Stimulated activated naive CD4-positive, alpha-beta T cell (primary cell): Measurements from ENCODE around the gene SPAG16.
"Not testable (repeated sequence)": the region's sequence is repeated elsewhere in the genome, so short reads cannot be mapped to it uniquely, and the experiment has no call there.

Experiments
- DNase-seq, 6 experiments: peaks; one replicate each; lab custom pipeline; 2025; lab: John Stamatoyannopoulos, UW

Gene SPAG16

DNA sequence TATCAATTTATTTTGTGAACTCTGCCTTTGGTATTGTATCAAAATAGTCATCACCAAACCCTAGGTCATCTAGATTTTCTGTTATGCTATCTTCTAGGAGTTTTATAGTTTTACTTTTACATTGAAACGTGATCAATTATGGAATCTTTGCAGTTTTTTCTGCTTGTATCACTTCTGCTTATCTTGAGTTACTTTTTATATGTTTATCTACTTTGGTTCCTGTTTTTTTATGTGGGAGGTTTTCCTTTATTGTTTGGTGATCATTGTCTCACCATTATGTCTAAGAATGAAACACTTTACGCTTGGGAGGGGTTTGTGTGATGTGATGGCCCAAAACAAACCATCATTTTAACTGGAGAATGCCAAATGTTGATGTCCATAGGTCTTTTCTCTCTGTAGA, 261.2 kb downstream of the SPAG16 start:
- no peak for DNase-seq

- DNase-seq: no peak
Measured at GRCh38 chr2:213545964-213546475, 261.8 kb downstream of the SPAG16 start.

- DNase-seq: no peak
Measured at GRCh38 chr2:213551526-213551925, 267.3 kb downstream of the SPAG16 start.

GRCh38 chr2:213559053-213559452, 274.8 kb downstream of the SPAG16 start:
- no peak for DNase-seq

DNA sequence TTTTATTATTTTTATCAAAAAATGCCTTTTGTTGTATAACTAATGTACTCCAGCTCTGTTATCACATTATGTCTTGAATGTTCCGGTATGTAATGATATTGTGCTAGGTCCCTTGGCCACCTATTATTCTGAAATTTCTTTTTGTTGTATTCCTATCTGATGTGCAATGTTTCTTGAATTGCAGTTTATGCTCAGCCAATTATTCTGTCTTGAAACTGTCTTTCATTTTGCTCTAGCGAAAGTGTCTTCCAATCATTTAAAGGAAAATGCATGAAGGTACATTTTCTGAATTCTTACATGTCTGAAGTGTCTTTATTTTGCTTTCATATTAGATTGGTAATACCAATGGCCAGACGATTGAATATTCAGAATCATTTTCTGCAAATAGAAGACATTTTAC, 277.5 kb downstream of the SPAG16 start:
- DNase-seq: no peak

- no peak for DNase-seq
Measured at GRCh38 chr2:213562539-213563180, 278.4 kb downstream of the SPAG16 start.

DNA sequence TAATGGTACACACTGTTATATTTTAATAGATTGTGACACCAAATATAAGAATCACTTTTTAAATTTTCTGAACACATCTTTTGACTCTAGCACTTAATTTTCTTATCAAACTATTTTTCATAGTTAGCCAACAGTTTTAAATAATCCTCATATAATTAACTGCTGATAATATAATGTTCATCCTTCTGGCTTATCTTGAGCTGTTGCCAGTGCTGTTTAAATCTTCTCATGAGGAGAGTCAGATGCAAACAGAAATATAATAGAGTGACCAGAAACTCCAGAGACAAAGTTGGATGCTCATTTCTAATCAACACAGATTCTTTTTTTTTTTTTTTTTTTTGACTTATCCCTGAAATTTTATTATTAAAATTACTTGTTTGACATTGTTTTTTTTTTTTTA, 282.6 kb downstream of the SPAG16 start:
- no peak for DNase-seq

GRCh38 chr2:213609570-213610170, 325.4 kb downstream of the SPAG16 start:
- no peak for DNase-seq

- DNase-seq: no peak
Measured at GRCh38 chr2:213627054-213627710, 342.9 kb downstream of the SPAG16 start.

- no peak for DNase-seq
Measured at GRCh38 chr2:213627835-213628460, 343.7 kb downstream of the SPAG16 start.

- DNase-seq: no peak
Measured at GRCh38 chr2:213640738-213641425, 356.6 kb downstream of the SPAG16 start.

GRCh38 chr2:213644926-213645325, 360.7 kb downstream of the SPAG16 start:
- no peak for DNase-seq

GRCh38 chr2:213649176-213649575, 364.9 kb downstream of the SPAG16 start:
- DNase-seq: no peak

GRCh38 chr2:213664817-213665216, 380.6 kb downstream of the SPAG16 start:
- DNase-seq: no peak

- DNase-seq: no peak
Measured at GRCh38 chr2:213669657-213670056, 385.4 kb downstream of the SPAG16 start.

DNA sequence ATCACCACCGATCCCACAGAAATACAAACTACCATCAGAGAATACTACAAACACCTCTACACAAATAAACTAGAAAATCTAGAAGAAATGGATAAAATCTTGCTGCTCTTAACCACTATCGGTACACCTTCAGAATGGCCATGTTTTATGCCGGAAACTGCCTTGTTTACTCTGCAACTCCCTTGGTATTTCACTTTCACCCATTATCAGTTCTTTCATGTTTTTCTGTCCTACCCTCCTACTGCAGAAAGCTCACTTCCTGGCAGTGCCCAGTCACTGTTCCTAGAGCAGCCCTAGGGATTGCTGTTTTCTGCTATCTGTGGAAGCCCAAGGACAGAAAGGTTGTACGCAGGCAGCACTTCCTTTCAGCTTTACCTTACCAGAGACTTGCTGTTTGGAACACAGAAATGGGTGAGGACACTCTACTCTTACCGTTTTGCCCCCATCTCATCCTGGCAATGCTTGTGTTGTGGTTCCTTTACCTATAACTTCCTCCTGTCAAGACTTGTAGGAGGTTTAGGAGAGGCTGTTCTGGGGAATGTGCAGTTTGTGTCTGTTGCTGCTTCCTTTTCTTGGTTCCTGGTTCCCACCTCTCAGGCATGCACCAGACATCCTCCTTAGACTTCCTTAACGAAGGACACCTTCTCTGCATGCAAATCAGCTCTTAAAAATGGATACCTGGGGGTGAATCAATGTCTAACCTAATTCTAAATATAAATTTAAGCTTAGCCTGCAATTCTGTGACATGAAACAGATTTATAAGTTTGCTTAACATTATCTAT, 394.4 kb downstream of the SPAG16 start:
- DNase-seq: no peak

DNA sequence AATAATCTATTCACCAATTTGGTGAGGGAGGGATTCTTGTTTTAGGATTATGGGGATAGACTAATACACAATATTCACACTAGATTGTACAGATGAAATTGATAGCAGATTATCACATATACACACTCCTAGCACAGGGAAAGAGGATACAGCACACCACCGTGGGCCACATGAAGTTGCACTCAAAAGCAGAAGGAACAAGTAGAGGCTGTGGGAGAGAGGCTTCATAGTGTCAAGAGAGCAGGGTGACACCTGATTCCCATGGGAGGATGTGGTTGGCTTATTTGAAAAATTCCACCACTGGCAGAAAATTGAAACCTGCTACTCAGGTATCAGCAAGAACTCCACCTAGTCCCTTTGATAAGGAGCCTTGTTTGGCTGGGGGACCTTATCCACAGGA, 395.6 kb downstream of the SPAG16 start:
- no peak for DNase-seq

DNA sequence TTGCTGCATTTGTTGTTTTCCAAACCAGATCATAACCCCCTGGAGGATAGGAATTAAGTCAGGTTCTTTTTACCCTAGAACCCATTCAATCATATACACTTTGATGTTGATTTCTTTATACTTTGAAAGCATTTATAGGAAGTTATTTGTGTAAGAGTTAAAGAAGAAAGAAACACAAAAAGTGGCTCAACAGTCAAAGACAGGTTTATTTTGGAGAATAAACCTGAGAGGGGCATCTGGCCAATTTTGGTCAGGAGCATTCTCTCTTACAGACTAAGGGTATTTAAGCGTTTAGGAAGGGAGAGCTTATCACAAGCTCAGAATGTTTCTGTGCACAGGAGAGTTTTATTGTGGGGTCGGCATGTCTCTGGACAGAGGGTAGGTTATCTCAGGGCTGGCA, 398.0 kb downstream of the SPAG16 start:
- no peak for DNase-seq

GRCh38 chr2:213688133-213688532, 403.9 kb downstream of the SPAG16 start:
- no peak for DNase-seq

DNA sequence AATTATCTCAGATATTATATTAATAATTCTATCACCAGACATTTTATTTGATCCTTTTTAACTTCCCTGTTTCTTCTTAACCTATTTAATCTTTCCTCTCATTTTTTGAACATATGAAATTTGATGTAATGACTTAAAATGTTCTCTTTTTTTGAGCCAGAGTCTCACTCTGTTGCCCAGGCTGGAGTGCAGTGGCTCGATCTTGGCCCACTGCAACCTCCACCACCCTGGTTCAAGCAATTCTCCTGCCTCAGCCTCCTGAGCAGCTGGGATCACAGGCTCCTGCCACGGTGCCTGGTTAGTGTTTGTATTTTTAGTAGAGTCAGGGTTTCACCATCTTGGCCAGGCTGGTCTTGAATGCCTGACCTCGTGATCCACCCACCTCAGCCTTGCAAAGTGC, 404.6 kb downstream of the SPAG16 start:
- DNase-seq: not testable (repeated sequence)

DNA sequence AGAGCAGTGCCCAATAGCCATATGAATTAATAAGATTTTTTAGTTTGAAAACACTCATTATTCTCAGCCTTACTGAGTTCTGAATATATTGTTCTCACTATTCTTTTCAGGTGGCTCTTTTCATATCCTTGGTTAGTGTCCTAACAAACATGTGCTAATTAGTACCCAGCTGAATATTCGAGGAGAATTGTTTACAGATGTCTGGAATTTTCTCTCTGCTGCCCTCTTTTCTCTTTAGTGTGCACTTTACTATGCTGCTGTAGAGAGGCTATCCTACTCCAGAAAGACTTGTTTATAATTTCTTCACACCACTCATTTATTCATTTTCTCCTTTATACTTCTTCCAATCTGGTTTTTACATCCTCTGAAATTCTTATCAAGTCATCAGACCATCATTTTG, 405.3 kb downstream of the SPAG16 start:
- DNase-seq: no peak
